ENCODE results near the gene FNDC5.

The FNDC5 gene

DNA sequence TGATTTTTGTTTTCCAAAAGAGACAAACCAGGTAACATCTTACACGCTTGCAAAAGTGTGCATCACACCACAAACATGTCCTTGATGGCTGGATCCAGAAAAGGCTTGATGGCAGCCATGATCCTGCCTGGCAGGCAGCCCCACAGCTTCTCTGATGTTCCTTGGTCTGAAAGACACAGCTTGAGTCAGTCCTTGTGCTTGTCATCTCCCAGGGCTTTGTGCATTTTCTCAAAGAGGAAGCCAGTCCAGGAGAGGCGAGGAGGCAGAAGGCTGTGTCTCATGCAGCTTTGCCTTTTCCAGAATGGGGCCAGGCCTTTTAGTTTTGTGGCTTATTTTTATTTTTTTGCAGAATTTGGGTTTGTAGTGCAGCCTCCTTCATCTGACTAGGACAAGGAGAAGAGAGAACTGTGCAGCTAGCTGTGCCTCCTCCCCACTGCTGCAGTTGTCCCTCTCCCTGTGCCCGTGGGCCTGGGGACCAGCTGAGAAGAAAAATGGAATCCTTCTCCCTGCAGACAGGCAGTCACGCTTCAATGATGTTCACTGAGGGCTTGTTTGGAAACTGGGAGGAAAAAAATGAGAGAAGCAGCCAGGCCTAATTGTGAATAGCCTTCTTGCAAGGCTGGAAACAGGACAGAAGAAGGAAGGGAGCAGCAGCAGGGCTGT, 7.4 kb downstream of the FNDC5 start:
- TF ChIP-seq, protein P1, sequence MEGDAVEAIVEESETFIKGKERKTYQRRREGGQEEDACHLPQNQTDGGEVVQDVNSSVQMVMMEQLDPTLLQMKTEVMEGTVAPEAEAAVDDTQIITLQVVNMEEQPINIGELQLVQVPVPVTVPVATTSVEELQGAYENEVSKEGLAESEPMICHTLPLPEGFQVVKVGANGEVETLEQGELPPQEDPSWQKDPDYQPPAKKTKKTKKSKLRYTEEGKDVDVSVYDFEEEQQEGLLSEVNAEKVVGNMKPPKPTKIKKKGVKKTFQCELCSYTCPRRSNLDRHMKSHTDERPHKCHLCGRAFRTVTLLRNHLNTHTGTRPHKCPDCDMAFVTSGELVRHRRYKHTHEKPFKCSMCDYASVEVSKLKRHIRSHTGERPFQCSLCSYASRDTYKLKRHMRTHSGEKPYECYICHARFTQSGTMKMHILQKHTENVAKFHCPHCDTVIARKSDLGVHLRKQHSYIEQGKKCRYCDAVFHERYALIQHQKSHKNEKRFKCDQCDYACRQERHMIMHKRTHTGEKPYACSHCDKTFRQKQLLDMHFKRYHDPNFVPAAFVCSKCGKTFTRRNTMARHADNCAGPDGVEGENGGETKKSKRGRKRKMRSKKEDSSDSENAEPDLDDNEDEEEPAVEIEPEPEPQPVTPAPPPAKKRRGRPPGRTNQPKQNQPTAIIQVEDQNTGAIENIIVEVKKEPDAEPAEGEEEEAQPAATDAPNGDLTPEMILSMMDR (IDR thresholded peaks at IDR 0.05), result no peak

DNA sequence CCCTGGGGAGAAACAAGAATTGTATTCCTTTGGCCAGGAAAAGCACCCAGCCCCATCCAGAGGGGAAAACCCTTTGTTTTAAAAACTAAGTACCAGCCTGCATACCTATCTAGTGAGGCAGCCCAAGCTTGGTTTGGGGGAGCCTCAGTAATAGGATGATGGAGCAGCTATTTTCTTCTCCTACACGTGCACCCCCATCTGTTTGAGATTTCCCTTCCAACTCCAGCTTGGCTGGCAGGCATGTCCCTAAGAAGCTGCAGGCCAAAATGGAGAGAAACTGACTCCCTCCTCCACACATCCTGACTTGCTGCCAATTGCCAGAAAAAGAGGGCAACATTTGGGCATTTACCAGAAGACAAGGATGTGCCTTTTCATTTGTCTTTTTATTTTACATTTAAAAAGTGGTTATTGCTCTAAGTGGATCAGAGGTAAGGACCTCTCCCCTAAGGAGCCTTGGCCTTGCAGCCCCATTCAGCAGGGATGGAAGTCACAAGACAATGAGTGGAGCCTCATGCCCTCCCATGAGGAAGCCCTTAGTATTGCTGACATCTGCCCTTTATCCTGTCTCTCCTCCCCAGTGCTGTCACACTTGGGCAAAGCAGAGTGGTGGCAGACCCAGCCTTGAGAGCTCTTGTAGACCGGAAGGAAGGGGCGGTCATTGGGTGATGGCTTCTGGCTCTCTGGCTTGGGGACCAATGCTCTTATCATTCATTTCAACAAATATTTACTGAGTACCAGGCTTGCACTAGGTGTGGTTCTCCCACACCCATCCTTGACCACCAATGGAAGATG, 8.6 kb downstream of the FNDC5 start:
- TF ChIP-seq, protein P1 (IDR thresholded peaks at IDR 0.05), result no peak

DNA sequence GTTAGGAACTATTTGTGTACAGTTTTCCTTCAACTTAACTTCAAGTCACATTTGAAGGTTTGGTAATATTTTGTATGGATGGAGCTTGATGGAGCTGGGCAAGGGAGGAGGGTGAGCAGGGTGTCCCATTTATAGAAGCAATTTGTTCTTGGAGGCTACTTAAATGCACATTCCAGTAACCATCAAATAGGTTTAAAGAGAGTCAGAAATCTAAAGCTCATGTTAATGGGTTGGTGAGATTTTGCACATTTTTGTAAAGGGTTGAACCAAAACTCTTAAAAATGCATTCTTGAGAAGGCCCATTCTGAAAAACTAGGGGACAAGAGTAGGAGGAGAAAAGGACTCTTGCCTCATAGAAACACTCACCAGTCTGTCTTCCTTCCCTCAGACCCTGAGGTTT, 10.1 kb downstream of the FNDC5 start:
- TF ChIP-seq, protein P1 (IDR thresholded peaks at IDR 0.05), result no peak

DNA sequence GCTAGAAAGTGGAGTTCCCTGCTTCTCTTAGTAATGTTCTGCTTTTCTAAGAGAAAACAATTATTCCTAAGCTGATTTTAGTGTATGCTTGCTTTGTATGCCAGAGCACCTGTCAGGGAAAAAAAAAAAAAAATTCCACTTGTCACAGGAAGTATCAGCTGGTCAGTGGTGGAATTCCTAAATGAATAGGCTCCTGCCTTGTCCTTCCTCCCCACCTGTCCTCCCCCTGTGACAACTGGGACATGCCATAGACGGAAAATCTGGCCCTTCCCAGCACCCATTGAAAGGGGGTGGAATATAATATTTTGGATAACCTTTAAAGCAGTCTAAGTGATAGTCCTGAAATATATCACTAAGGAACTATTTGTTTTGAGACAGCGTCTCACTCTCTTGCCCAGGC, 10.8 kb downstream of the FNDC5 start:
- TF ChIP-seq, protein P1 (IDR thresholded peaks at IDR 0.05), result no peak

DNA sequence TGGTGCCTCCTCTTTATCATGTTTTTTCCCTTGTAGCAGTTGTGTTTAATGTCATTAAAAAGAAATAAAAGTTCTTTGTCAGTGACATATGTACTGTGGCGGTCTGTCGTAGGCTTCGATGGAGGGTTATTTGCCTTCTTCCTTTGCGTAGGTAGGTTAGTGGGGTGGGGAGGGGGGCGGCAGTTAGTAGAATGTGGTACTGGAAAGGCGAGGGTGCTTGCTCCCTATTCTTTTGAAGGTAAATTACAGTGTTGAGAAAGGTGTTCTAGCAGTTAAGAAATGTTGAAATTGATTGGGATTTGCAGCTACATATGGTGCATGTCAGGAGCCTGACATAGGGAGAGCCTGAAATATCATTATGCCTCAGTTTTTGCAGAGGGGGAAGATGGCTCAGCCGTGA, 11.9 kb downstream of the FNDC5 start:
- TF ChIP-seq, protein P1 (IDR thresholded peaks at IDR 0.05), result no peak

DNA sequence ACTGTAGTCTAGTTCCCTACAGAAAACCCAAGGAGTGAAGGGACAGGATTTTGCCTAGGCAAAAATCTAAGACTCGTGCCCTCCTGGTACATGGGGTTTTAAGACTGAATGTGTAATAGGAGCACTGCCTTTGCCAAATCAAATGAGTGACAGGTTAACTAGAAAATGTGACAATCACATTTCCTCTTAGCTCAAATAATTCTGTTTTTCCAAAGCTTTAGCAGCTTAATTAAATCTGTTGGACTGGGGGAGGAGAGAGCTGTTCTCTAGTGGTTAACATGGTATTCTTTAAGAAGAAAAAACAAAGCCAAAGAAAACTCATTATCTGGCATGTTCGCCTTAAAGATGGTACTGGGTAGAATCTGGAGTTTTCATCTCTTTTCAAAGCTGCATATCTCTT, 12.6 kb downstream of the FNDC5 start:
- TF ChIP-seq, protein P1 (IDR thresholded peaks at IDR 0.05), result no peak

DNA sequence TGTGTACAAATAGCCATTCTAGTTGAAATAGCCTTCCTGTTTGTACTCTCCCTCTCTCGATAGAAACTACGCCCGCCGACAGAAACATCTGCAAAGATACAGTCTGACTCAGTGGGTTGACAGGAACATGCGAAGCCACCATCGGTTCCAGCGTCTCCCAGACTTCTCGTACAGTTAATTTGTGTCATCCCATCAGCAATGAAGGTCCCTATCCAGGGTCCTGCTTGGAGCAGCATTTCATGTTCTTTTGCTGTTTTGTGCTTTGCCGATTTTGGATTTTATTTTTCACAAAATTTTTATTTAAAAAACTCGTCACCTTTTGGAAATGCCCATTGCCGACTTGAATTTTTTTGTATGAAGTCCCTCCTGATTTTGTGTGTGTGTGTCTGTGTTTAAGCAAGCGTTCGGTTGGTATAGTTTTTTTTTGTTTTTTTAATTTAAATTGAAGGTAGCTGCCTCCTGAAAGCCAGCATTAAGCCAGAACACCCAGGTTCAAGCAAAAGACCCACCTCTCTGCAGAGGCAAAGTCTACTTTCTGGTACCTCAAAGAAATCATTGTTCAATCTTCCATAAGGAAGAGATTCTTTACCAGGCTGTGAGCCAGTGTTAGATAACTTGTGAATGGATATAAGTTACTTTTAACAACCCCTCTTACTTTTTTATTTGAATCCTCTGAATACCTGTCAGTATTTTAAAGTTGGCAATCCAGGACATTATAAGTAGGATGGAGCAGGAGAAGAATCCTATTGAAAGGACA, 14.7 kb downstream of the FNDC5 start:
- TF ChIP-seq, protein P1 (IDR thresholded peaks at IDR 0.05), result no peak

Data from LNCAP (cell line).